ENCODE measurements around the gene USP8. TPM values are rescaled to one million over a fixed set of nuclear protein-coding genes. Genes with fewer than 3 reads are reported as not detected.
"Not testable (repeated sequence)": the region's sequence is repeated elsewhere in the genome, so short reads cannot be mapped to it uniquely, and the experiment has no call there.

USP8 gene
- total RNA-seq: 51.6 and 57.3 TPM in 2 replicates

GRCh38 chr15:50424066-50424890 lies at the start of gene USP8:
Gene USP8 (plus strand): TSS chr15:50424405. CDS start chr15:50439074, 14,669 bp downstream.
- intact Hi-C loops (cut with micrococcal nuclease): loop anchor here (1.0 to 10.0 kb wide), 6 partner anchors 69 to 1252 kb away; partner anchors contain the start of genes AP4E1, GABPB1, GALK2 and SPPL2A

- intact Hi-C loops (cut with micrococcal nuclease): no loop called here
Observed at GRCh38 chr15:50377867-50378751, 46.1 kb upstream of the USP8 start.

- intact Hi-C loops (cut with micrococcal nuclease): no loop called here
Observed at GRCh38 chr15:50378776-50379175, 45.4 kb upstream of the USP8 start.

- intact Hi-C loops (cut with micrococcal nuclease): not testable (repeated sequence)
Observed at GRCh38 chr15:50379413-50379812, 44.8 kb upstream of the USP8 start.

- intact Hi-C loops (cut with micrococcal nuclease): no loop called here
Observed at GRCh38 chr15:50380089-50380488, 44.1 kb upstream of the USP8 start.

GRCh38 chr15:50381438-50381837 lies 42.8 kb upstream of the USP8 start:
- intact Hi-C loops (cut with micrococcal nuclease): no loop called here

- intact Hi-C loops (cut with micrococcal nuclease): not testable (repeated sequence)
Observed at GRCh38 chr15:50382408-50382807, 41.8 kb upstream of the USP8 start.

GRCh38 chr15:50390554-50391264 lies 33.5 kb upstream of the USP8 start:
- intact Hi-C loops (cut with micrococcal nuclease): no loop called here

GRCh38 chr15:50391561-50391960 lies 32.6 kb upstream of the USP8 start:
- intact Hi-C loops (cut with micrococcal nuclease): not testable (repeated sequence)

- intact Hi-C loops (cut with micrococcal nuclease): no loop called here
Observed at GRCh38 chr15:50411870-50412269, 12.3 kb upstream of the USP8 start.

- intact Hi-C loops (cut with micrococcal nuclease): no loop called here
Observed at GRCh38 chr15:50414624-50415023, 9.6 kb upstream of the USP8 start.

- intact Hi-C loops (cut with micrococcal nuclease): no loop called here
Observed at GRCh38 chr15:50415752-50416404, 8.3 kb upstream of the USP8 start.

GRCh38 chr15:50416890-50417289 lies 7.3 kb upstream of the USP8 start:
- intact Hi-C loops (cut with micrococcal nuclease): no loop called here

- intact Hi-C loops (cut with micrococcal nuclease): no loop called here
Observed at GRCh38 chr15:50418041-50418583, 6.1 kb upstream of the USP8 start.

GRCh38 chr15:50425219-50425618 lies 1.0 kb downstream of the USP8 start:
- intact Hi-C loops (cut with micrococcal nuclease): loop anchor here (2.0 to 10.0 kb wide), 3 partner anchors 180 to 484 kb away; partner anchors contain the start of genes AP4E1 and SPPL2A

GRCh38 chr15:50425678-50426246 lies 1.6 kb downstream of the USP8 start:
- intact Hi-C loops (cut with micrococcal nuclease): loop anchor here (2.0 to 10.0 kb wide), 3 partner anchors 181 to 483 kb away; partner anchors contain the start of genes AP4E1 and SPPL2A

GRCh38 chr15:50426428-50426827 lies 2.2 kb downstream of the USP8 start:
- intact Hi-C loops (cut with micrococcal nuclease): loop anchor here (10.0 kb wide), 2 partner anchors 182 to 338 kb away; partner anchors contain the start of gene SPPL2A

- intact Hi-C loops (cut with micrococcal nuclease): no loop called here
Observed at GRCh38 chr15:50431204-50431603, 7.0 kb downstream of the USP8 start.

- intact Hi-C loops (cut with micrococcal nuclease): no loop called here
Observed at GRCh38 chr15:50432230-50432629, 8.0 kb downstream of the USP8 start.

- intact Hi-C loops (cut with micrococcal nuclease): no loop called here
Observed at GRCh38 chr15:50435772-50436171, 11.6 kb downstream of the USP8 start.
